Measurements from ENCODE around the gene NTRK2. TPM values are rescaled to one million over a fixed set of nuclear protein-coding genes. Genes with fewer than 3 reads are reported as not detected.
A peak's percentile ranks its signal among the peaks of the same experiment; 100 is the strongest.

The NTRK2 gene
- total RNA-seq, 1 donor from 2014 or later: 0.02 TPM

DNA sequence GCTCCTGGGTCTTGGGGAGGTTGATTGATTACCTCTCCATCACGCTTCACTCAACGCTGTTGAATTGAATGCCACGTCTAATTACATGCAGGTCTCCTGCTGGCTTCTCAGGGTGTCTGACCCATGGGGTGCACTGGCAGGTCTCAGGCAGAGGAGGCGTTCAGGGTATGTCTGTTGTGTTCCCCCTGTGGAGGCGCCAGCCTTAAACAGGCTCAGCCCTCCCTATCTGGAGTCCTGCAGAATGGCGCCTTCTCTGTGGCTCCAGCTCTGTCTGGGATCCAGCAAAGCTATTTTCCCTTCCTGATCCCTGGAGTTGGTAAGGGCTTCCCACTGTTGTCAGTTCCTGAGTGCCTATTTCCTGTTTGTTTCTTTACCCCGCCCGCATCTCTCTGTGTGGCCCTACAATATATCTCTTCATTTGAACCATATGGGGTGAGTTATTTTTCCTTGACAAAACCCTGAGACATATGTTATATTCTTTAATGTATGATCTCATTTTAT, 150.0 kb downstream of the NTRK2 start:
- no peak overlapping the region for H3K27ac Mint-ChIP-seq
- Histone ChIP-seq H3K27ac (no peak overlapping the region), H3K79me2 (ENCODE audit: low read depth) (no peaks in the 10 kb centered on the region), H3K9ac (no peak overlapping the region), H3K27me3 (no peaks in the 10 kb centered on the region), H2AFZ (replicated peaks) (no peak overlapping the region), H3K9me3 (ENCODE audit: low read depth) (no peaks in the 10 kb centered on the region), H3K4me2 (peak overlapping the region; percentile 32), H3K4me3 (no peak overlapping the region), H4K20me1 (ENCODE audit: low read depth) (no peaks in the 10 kb centered on the region), H3F3A (ENCODE audit: low read depth) (peaks cover 12% of the 10 kb centered on the region), H3K36me3 (no peaks in the 10 kb centered on the region), H3K4me1 (peaks cover 13% of the 10 kb centered on the region)
- DNase-seq (ENCODE audit: low spot score): peak; percentile 72
- peaks cover 17% of the 10 kb centered on the region for H3K4me1 Mint-ChIP-seq
- no peaks in the 10 kb centered on the region for H3K36me3 Mint-ChIP-seq
- no peak for TF ChIP-seq EZH2phosphoT487 (IDR thresholded peaks at IDR 0.05)
- TF ChIP-seq, protein P1, sequence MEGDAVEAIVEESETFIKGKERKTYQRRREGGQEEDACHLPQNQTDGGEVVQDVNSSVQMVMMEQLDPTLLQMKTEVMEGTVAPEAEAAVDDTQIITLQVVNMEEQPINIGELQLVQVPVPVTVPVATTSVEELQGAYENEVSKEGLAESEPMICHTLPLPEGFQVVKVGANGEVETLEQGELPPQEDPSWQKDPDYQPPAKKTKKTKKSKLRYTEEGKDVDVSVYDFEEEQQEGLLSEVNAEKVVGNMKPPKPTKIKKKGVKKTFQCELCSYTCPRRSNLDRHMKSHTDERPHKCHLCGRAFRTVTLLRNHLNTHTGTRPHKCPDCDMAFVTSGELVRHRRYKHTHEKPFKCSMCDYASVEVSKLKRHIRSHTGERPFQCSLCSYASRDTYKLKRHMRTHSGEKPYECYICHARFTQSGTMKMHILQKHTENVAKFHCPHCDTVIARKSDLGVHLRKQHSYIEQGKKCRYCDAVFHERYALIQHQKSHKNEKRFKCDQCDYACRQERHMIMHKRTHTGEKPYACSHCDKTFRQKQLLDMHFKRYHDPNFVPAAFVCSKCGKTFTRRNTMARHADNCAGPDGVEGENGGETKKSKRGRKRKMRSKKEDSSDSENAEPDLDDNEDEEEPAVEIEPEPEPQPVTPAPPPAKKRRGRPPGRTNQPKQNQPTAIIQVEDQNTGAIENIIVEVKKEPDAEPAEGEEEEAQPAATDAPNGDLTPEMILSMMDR (IDR thresholded peaks at IDR 0.05): peak; percentile 28
- TF ChIP-seq EZH2 (IDR thresholded peaks at IDR 0.05): no peak
- no peak overlapping the region for H3K4me3 Mint-ChIP-seq
- H3K27me3 Mint-ChIP-seq (ENCODE audit: insufficient read depth, low read depth): peaks cover 7% of the 10 kb centered on the region
- peaks cover 2% of the 10 kb centered on the region for H3K9me3 Mint-ChIP-seq

GRCh38 chr9:84821431-84821830, 151.9 kb downstream of the NTRK2 start:
- Mint-ChIP-seq H3K4me3 (no peak overlapping the region), H3K27me3 (ENCODE audit: insufficient read depth, low read depth) (peaks cover 7% of the 10 kb centered on the region), H3K36me3 (no peaks in the 10 kb centered on the region), H3K9me3 (peaks cover 2% of the 10 kb centered on the region), H3K4me1 (peaks cover 17% of the 10 kb centered on the region), H3K27ac (no peak overlapping the region)
- H3K36me3 ChIP-seq: no peaks in the 10 kb centered on the region
- no peaks in the 10 kb centered on the region for H3K27me3 ChIP-seq
- no peaks in the 10 kb centered on the region for H3K9me3 ChIP-seq (ENCODE audit: low read depth)
- no peak for DNase-seq (ENCODE audit: low spot score)
- no peaks in the 10 kb centered on the region for H4K20me1 ChIP-seq (ENCODE audit: low read depth)
- H3K4me1 ChIP-seq: peaks cover 13% of the 10 kb centered on the region
- H3K4me3 ChIP-seq: no peak overlapping the region
- H3K4me2 ChIP-seq: no peak overlapping the region
- TF ChIP-seq EZH2 (IDR thresholded peaks at IDR 0.05): no peak
- TF ChIP-seq, protein P1 (IDR thresholded peaks at IDR 0.05): no peak
- no peak for TF ChIP-seq EZH2phosphoT487 (IDR thresholded peaks at IDR 0.05)
- H3F3A ChIP-seq (ENCODE audit: low read depth): peaks cover 12% of the 10 kb centered on the region
- H3K9ac ChIP-seq: no peak overlapping the region
- H3K27ac ChIP-seq: no peak overlapping the region
- H2AFZ ChIP-seq (replicated peaks): no peak overlapping the region
- no peaks in the 10 kb centered on the region for H3K79me2 ChIP-seq (ENCODE audit: low read depth)

- H3K27me3 Mint-ChIP-seq (ENCODE audit: insufficient read depth, low read depth): peaks cover 7% of the 10 kb centered on the region
- no peak for TF ChIP-seq EZH2 (IDR thresholded peaks at IDR 0.05)
- TF ChIP-seq EZH2phosphoT487 (IDR thresholded peaks at IDR 0.05): no peak
- TF ChIP-seq, protein P1 (IDR thresholded peaks at IDR 0.05): no peak
- Histone ChIP-seq H2AFZ (replicated peaks) (no peak overlapping the region), H3K9me3 (ENCODE audit: low read depth) (no peaks in the 10 kb centered on the region), H4K20me1 (ENCODE audit: low read depth) (no peaks in the 10 kb centered on the region), H3K79me2 (ENCODE audit: low read depth) (no peaks in the 10 kb centered on the region), H3K27me3 (no peaks in the 10 kb centered on the region), H3K36me3 (no peaks in the 10 kb centered on the region), H3K4me3 (no peak overlapping the region), H3K4me1 (peaks cover 13% of the 10 kb centered on the region), H3K9ac (no peak overlapping the region), H3K4me2 (no peak overlapping the region), H3F3A (ENCODE audit: low read depth) (peaks cover 12% of the 10 kb centered on the region), H3K27ac (no peak overlapping the region)
- H3K4me1 Mint-ChIP-seq: peaks cover 23% of the 10 kb centered on the region
- no peak overlapping the region for H3K27ac Mint-ChIP-seq
- peaks cover 2% of the 10 kb centered on the region for H3K9me3 Mint-ChIP-seq
- H3K4me3 Mint-ChIP-seq: no peak overlapping the region
- DNase-seq (ENCODE audit: low spot score): no peak
- H3K36me3 Mint-ChIP-seq: no peaks in the 10 kb centered on the region
Observed at GRCh38 chr9:84822589-84823233, 153.2 kb downstream of the NTRK2 start.

Measured in neural progenitor cell (in vitro differentiated cells).